IMR-90 (cell line): ENCODE results near the gene METTL8. TPM values are rescaled to one million over a fixed set of nuclear protein-coding genes. Genes with fewer than 3 reads are reported as not detected.

Experiments used
- polyA plus RNA-seq, 3 experiments: library from polyadenylated mRNA; depleted of rRNA; stranded (reverse); fragments of >200 nt; gene quantifications; 2 replicates each; pipeline ENCODE4 v1.2.3, GENCODE V29; 2012; ENCODE audit warnings: low replicate concordance in 1 of 3
- total RNA-seq: library from RNA; depleted of rRNA; stranded (reverse); fragments of >200 nt; gene quantifications from 2 replicates; pipeline ENCODE4 v1.2.3, GENCODE V29; 2012; rRNA removed

Gene METTL8
- total and polyA plus RNA-seq, 2 of the 4 experiments (the other 2 are of a cell fraction): 6.9 to 10.6 TPM

Other genes with a start within 250 kb of the METTL8 start
- gene DCAF17, start 236 bp upstream of the METTL8 start, total RNA-seq: 13.1 and 22.8 TPM in 2 replicates
- gene DCAF17, start 236 bp upstream of the METTL8 start, polyA plus RNA-seq (2012; rRNA removed): 5.0 and 6.7 TPM in 2 replicates
- gene CYBRD1, start 88.5 kb upstream of the METTL8 start, total RNA-seq: 103 and 119 TPM in 2 replicates
- 48.8 and 53.2 TPM in 2 replicates for gene CYBRD1, start 88.5 kb upstream of the METTL8 start, polyA plus RNA-seq (2012; rRNA removed)